ENCODE results near the gene E2F4.

E2F4 gene

GRCh38 chr16:67211674-67212073 is 19.7 kb downstream of the E2F4 start:
- no peak for DNase-seq

- DNase-seq: no peak
These were observed 20.8 kb downstream of the E2F4 start for GRCh38 chr16:67212766-67213165.

GRCh38 chr16:67213197-67214019 is 21.5 kb downstream of the E2F4 start:
- no peak for DNase-seq

- no peak for DNase-seq
These were observed 23.8 kb downstream of the E2F4 start for GRCh38 chr16:67215706-67216105.

- no peak for DNase-seq
These were observed 24.9 kb downstream of the E2F4 start for GRCh38 chr16:67216612-67217490.

GRCh38 chr16:67223992-67224391 is 32.0 kb downstream of the E2F4 start:
- no peak for DNase-seq

GRCh38 chr16:67226295-67226803 is 34.4 kb downstream of the E2F4 start:
- DNase-seq: no peak

GRCh38 chr16:67226804-67227566 is 35.0 kb downstream of the E2F4 start, which contains the start of gene TMEM208:
TSS of gene TMEM208 (plus strand) at chr16:67227130. CDS start at chr16:67227219, 89 bp downstream.
- DNase-seq: peak; percentile 99 to 100

GRCh38 chr16:67227567-67227921 is 35.6 kb downstream of the E2F4 start:
- DNase-seq: no peak

GRCh38 chr16:67228034-67228785 is 36.3 kb downstream of the E2F4 start:
- DNase-seq: no peak

GRCh38 chr16:67228905-67229304 is 37.0 kb downstream of the E2F4 start:
- no peak for DNase-seq

GRCh38 chr16:67229906-67230808 is 38.2 kb downstream of the E2F4 start:
- no peak for DNase-seq

GRCh38 chr16:67230809-67231660 is 39.1 kb downstream of the E2F4 start:
- no peak for DNase-seq

GRCh38 chr16:67233596-67233995 is 41.6 kb downstream of the E2F4 start:
- no peak for DNase-seq

GRCh38 chr16:67234180-67234597 is 42.2 kb downstream of the E2F4 start:
- DNase-seq: no peak

- no peak for DNase-seq
These were observed 44.0 kb downstream of the E2F4 start for GRCh38 chr16:67235816-67236562.

GRCh38 chr16:67236563-67237395 is 44.8 kb downstream of the E2F4 start:
- peak; percentile 94 to 95 for DNase-seq

Measured in activated T-cell treated with anti-CD3 and anti-CD28 coated beads, Interleukin-2, amount 50 U/mL, for 48 hours (primary cell).